HG03378 (cell line): ENCODE data around the gene RND3.

ENCODE experiments used
- ATAC-seq: cut with Tn5 transposase; IDR thresholded peaks from one replicate; pipeline ENCODE4 v1.9.1; 2021; ENCODE audit warnings: mild to moderate bottlenecking, moderate library complexity; ENCODE audit not compliant: unreplicated experiment

The RND3 gene

DNA sequence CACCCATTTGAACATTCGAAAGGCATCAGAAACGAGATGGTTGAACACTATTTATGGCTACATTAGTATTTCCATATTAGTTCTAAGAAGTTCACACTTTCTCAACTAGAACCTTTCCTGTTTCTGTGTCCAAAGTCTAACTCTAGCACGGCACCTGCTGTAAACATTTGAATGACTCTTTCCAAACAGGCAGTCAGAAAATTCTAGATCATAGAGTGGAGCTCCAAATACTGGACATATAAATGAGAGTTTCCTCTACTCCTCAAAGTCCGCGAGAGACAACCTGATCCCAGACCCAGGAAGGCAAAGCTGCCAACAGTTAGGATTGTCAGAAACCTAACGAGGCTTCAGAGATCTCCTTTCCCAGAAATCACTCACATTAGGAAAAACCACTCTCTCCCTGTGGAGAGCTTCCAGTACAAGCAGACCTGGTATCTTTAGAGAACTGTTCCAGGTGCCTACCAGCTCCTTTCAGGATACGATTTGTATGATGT is 10.6 kb downstream of the RND3 start:
- ATAC-seq = no peak

DNA sequence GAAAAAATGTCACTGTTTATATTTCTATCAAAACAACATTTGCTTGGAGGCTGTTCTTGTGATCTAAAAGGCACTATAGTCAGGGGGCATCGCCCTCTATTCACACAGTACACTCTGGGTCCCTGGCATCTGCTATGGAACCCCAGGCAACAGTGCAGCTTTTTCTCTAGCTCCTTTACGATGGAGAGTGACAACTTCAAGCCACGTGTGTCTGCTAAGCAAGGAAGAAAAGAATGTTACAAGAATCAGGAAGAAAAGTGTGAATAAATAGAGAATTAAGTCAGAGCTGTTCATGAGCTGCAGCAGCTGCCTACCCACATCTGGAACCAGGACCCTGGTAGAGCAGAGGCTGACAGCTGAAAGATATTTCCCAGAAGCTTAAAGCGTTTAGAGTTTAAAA is 11.2 kb downstream of the RND3 start:
- no peak for ATAC-seq

DNA sequence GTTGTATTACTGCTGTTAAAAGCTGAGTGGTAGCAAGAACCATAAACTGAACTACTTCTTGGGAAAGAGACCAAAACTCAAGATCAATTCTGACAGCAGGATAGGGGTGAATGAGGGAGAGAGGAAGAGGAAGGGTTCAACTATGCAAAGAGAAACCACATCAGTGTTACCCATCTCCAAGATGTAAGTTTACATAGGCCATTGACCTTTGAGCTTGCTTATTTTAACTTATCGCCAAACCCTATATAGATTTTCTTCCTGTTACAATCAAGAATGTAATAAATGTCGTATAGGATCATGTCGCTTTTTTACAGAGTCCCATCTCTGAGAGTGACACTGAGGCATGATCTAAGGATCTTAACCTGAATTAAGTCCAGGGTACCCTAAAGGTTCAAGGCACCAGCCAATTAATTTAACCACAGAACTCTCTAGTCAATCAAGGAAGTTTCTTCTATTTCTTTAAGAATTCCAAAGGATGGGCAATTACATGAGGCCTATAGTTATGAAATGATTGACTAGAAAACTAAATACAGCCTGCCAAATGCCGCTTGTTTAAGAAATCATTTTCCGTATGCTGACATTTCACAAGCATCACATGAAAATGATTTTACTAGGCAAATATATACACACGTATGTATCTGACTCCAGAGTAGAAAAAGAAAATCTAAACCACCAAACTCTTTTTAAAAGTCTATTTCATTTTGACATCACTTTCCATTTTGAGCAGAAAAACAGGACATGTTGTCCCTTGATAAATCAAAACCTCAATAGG is 11.8 kb downstream of the RND3 start:
- no peak for ATAC-seq

DNA sequence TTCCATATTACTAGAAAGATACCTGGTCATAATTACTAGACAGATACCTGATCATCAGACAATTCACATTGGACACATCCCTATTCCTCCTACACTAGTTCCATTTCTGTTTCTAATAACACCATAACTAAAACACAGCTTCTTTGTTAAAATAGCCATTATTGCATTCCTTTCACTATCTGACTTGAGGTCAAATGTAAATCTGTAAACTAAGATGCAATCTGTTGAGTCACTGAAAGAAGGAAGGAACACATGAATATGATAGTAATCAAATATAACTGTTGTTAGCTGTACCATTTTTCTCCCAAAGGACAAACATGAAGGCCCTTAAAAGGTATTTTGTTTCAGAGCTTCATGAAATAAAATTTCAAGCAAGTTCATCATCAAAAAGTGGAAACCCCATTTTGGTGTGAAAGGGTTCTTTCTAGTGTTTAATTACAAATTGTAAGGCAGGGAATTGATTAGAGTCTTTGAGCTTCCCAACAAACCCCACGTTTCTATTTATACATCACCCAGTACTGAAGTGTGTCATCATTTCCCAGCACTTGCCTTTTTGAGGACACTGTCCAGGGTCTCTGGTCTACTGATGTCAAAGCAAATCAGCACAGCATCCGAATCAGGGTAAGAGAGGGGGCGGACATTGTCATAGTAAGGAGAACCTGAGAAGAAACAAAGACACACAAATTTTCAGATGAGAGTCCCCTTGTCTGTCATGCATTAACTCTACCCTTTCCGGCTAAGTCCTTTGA is 13.0 kb downstream of the RND3 start:
- ATAC-seq = no peak

DNA sequence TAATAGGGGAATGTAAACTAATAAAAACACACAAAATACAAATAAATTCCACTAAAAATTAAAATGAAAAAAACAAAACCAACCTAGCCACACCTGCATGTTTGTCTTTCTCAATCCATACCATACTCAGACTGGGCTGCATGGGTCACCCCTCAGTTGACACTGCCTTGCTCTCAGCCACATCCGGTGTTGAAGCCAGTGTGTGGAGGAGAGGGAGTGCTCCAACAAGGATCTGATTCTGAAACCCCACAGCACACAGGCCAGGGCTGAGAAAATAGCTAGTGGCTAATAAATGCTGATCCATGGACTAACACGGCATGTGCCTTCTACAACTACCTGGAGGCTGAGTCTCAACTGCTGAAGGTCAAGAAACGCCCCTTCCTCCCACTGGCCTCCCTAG is 13.7 kb downstream of the RND3 start:
- ATAC-seq = no peak

DNA sequence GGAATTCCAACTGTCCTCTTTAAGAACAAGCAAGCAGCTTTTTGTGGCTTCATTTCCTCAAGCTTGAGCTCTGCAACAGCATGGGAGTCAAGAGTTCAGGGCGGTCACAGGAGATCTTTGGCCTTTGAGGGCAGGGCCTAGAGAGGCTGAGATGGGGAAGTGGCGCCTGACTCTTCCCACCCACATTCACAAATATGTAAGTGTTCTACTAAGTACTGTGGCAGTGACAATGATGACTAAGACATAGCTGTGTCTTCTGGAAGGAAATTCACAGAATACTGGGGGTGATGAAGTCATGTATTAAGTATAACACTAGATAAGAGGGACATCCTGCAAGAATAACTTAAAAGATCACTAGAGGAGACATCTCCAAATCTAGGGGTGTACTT is 15.0 kb downstream of the RND3 start:
- ATAC-seq = peak; percentile 83

DNA sequence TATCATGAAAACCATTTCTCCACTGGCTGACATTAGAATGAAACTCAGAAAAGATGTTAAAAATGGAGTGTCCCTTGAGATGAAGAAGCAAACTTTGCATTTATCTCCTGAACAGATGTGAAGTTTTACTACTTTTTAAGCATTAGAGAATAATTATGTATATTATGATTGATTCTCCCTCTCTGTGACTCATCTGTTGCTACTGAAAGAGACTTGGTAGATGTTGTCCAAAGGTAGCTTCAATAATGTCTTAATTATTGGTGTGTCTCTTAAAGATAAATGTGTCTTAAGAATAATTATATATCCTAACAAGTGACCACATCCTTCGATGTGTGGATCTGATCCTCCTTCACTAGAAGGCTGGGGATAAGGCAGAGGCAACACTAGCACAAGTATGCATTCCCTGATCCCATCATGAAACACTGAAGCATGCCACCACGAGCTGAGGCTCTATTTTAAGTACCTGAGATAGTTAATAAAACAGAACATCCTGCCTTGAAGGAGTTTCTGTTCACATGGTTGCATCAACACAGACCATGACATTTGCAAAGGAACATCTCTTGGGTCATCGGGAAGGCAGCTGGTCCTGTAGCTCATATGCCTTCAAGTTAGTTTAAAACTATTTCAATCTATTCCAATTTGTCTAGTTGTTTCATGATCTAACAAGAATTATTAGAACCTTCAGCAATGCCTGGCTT is 15.5 kb downstream of the RND3 start:
- no peak for ATAC-seq

DNA sequence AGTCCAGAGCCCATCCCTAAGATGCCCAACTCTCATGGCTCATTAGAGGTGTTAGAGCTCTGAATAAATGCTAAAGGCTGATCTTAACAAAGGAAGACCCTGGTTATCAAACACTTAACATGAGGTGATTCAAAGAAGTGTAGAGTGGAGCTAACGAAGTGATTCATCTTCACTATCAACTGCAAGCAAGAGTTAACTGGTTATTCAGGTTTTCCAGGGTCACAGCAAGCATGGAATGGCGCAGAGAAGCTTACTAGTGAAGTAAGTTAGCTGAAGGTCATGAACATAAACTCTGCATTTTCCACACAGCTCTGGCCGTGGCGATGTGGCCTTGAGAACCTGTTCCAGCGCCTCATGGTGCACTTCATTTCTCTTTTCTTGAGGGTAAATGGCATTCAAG is 17.0 kb downstream of the RND3 start:
- no peak for ATAC-seq

DNA sequence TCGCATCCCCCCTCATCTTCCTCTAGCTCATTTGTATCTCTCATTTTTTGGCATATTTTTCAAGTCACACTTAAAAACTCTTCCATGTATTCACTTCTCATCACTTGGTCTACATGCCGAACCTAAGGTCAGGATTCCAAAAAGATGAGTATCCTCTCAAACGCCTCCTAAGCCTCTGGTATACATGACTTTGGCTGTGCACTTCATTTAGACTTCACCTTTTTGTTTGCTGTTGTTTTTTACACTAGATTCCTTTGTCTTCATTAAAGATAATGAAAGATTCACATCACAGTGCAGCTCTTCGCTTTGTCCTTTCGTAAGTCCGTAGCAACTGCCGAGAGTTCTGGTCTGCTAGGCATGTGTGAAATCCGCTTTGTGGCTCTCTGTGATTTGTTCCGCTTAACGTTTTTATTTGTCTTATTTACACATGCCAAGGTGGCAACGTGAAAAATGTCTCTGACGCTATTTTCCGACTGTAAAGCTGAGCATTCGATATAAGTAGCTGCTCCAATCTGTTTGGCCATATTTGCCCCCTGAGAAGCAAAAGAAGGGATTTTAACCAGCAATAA is 17.7 kb downstream of the RND3 start:
- no peak for ATAC-seq

DNA sequence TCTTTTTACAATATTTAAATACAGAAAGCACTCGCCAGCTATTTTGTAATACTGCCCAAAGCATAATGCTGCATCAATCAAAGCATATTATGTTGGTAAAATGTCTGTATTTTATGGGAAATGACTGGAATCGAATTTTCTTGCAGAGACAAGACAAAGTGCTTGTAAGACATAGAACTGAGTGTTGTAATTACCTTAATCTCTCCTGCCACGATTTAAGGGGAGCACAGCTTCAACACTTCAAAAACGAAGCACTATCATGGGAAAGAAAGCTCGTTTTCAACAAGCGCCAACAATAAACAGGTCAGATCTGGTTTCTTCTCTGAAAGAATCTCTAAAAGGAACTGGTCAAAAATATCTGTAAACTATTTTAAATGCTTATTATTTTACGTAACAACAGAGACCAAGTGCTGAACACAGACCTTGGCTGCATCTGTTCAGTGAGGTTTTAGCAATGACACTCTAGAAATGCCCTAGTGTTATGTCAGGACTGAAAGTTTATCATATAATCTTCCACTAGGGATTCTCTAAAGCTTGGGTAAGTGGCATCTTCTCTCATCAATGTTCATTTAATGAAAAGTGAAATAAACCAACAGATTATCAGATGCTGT is 19.0 kb downstream of the RND3 start:
- no peak for ATAC-seq

DNA sequence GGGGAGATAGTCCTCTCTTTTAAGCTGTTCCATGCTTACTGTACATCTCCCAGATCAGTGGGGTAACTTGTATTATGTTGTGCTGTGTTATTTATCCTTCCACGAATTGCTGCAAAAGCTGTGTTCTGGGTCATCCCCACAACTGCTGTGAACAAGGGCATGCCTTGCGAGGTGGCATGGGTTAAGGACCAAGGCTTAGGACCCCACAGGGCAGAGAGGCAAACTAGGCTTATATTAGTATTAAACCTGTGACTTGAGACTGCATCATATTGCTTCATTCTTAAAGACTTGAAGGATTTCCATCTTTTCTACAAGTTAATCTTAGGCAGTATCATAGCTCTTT is 19.9 kb downstream of the RND3 start:
- no peak for ATAC-seq

DNA sequence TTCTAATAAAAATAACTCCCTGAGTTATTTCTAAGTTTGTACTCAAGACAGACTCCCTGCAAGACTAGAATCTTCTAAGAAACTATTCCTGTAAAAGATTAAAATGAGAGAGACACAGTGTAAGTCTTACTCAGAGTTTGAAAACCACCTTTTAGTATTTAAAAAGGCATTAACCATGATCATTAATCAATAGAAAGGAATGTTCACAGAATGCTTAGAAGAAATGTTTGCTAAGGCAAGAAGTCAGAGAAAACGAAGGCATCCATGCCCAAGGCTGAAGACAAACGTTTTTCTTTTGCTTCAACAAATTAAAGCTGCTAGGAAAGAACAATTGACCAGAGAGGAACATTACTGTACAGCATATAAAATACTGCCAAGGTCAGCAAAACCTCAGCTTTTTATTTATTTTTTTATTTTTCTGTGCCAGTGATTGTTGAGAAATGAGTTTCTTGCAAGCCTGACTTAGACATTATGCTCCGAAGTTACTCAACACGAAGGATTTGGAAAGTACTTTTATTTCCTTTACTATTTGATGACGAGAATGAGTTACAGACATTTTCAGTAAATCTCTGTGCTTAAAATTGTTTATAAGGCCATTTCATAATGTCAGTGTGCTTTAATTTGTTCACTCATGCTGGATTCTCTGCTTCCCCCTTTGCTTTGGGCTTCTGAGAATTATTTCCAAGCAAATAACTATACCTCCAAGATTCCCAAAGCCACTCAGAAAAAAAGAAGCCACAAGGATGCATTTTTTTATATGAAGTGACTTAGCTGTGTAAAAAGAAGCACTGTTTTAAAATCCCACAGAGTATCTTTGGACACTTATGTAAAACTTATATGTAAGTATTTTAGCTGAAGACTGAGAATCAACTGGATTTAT is 20.5 kb downstream of the RND3 start:
- no peak for ATAC-seq

DNA sequence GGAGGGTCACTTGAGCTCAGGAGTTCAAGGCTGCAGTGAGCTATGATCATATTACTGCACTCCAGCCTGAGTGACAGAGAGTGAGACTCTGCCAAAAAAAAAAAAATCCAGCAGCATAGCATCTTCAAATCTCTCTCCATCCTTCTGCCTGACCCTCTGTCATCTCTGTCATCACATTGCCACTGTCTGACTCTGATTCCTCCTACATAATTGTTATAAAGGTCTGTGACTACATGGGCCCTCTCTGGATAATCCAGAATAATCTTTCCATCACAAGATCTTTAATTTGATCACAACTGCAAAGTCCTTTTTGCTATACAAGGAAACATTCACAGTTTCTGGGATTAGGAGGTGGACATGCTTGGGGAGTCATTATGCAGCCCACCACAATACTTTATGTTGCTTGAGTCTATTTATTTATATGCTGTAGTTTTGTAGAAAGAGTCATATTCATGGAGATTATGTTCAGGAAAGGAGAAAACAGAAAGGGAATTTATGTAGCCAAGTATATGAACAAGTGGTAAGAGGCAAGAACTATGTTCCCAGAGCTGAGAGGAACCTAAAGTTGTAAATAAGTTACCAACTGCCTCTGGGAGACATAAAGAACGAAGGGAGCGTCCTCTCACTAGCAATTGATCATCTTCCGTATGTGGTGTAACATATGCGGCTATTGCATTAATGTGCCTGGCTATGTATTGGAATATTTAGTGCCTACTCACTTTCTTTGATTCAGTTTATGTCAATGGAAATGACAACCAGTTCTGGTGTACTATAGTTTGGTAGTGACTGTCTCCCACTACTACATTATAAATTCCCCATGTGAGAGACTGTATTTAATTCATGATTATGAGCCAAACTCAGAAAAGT is 21.5 kb downstream of the RND3 start:
- ATAC-seq = no peak

DNA sequence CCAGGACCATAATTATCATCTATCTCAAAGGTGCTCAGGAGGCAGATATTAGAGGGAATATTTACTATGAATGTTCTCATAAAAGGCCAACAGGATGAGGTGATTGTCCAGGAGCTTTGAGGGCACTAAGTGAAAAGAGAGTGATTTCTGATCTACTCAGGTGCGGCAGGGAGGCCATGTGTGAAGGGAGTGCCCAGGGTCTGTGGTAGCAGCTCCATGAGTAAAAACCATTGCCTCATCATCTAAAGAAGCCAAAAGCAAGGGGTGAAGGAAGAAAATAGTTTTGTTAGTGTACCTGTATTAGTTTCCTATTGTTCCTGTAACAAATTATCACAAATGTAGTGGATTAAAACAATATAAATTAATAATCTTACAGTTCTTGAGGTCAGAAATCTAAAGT is 22.5 kb downstream of the RND3 start:
- no peak for ATAC-seq

DNA sequence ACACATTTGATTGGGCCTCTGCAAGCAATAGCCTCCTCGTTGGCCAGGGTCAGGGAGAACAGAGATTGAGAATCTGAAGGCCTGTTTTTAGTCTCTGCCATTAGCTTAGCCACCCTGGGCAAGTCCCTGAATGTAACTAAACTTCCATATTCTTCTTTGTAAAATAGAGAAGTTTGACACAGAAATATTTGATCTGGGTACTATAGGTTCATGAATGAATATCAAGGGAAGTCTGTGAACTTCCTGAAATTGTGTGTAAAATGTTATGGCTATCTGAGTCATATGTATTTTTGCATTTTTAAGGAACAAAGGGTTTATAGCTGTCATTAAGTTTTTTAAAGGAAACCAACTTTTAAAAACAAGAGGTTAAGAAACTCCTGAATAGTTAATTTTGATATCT is 23.2 kb downstream of the RND3 start:
- no peak for ATAC-seq

DNA sequence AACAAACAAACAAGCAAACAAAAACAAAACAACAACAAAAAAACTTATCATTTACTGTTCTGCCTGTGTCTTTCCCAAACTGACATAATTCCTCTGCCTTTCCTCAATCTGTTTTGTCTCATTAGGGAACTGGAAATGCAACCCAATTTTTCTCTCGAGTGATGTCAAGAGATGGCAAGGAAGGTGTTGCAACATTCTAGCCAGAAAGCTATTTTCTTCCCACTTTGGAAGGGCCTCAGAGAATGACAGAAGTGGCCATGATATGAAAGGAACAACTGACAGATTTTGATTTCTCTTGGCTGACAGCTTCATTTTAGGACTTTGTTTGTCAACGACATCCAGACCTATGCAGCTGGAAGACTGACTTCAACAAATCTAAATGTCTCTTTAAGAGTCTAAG is 24.7 kb downstream of the RND3 start:
- no peak for ATAC-seq

DNA sequence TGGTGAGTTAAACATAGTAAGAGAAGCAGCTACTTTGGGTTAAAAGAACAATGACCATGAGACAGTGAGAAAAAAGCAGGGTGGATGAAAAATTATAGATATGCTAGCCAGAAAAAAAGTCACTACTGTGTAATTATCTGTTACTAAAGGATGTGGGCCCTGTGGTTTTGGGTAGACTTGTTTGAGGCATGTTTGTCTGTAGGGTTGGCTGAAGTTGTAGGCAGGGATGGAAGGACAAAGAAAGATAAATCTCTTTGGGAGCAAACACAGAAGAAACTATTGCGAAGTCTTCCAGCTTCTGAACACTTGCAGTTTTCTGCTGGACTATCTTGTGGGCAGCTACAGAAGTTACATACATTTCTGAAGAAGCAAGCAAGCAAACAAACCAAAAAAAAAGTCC is 28.2 kb downstream of the RND3 start:
- ATAC-seq = no peak

DNA sequence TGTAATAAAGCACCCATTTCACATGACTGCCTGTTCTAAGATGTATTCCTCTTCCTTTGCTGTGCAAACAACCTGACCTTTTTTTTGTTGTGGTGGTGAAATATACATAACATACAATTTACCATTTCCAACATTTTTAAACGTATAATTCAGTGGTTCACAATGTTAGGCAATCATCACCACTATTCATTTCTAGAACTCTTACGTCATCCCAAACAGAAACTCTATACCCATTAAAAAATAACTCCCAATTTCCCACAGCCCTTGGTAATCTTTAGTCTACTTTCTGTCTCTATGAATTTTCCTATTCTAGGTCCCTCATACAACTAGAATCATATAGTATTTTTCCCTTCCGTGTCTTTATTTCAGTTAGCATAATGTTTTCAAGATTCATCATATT is 36.7 kb downstream of the RND3 start:
- ATAC-seq = no peak

DNA sequence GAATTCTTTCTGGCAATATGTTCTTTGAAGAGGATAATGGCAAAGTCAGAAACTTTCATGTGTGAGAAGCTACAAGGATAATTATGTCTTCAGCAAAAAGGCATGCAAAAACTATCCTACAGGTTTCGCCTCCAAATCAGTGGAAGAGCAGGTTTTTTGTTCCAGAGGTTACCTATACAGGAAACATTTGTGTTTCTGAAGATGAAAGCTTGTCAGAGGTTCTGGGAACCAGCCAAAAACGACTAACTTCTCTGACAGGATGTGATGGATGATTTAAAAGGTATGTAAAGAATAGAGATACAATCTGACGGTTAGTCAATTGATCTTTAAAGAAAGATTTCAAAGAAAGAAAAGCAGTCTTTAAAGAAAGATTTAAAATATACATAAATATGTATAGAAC is 37.6 kb downstream of the RND3 start:
- ATAC-seq = no peak
